ENCODE results near the gene PSPN. TPM values are rescaled to one million over a fixed set of nuclear protein-coding genes. Genes with fewer than 3 reads are reported as not detected.
A peak's percentile ranks its signal among the peaks of the same experiment; 100 is the strongest.
"Not testable (repeated sequence)": the region's sequence is repeated elsewhere in the genome, so short reads cannot be mapped to it uniquely, and the experiment has no call there.

Gene PSPN
- total RNA-seq, 1 donor from 2014 or later, result 5.2 TPM

DNA sequence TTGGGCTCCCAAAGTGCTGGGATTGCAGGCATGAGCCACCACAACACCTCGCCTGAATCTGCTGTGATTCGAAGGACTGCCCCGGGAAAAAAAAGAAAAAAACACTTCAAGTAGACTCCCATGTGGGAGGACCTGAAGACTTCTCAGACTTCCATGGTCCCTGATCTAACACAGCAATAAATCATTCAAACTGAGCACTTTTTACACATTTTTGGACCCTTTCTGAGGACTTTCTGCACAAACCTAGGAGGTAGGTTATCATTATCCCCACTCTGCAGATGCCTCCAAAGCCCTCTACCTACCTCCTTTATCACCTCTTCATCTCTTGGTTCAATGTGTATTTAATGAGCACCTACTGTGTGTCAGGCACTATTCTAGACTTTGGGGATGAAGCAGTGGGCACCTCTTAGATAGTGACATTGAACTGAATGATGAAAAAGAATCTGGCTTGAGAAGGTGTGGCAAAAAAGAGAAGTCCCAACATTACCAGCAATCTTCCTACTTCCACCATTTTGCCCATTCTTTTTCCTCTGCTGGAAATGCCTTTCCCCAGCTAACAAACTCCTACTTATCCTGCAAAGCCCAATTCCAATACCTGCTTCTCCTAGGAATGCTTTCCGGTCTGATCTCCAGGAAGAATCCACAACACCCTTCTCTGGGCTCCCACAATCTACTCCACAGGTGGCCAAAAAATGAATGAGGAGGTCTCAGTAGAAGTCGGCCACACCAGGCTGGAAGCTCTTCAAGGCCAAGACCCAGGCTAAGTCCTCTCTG, 16.0 kb downstream of the PSPN start:
- DNase-seq (ENCODE audit: low read depth), result no peak
- no peak overlapping the region for H3K4me3 ChIP-seq (ENCODE audit: low read depth, low read length)
- TF ChIP-seq, protein P1, sequence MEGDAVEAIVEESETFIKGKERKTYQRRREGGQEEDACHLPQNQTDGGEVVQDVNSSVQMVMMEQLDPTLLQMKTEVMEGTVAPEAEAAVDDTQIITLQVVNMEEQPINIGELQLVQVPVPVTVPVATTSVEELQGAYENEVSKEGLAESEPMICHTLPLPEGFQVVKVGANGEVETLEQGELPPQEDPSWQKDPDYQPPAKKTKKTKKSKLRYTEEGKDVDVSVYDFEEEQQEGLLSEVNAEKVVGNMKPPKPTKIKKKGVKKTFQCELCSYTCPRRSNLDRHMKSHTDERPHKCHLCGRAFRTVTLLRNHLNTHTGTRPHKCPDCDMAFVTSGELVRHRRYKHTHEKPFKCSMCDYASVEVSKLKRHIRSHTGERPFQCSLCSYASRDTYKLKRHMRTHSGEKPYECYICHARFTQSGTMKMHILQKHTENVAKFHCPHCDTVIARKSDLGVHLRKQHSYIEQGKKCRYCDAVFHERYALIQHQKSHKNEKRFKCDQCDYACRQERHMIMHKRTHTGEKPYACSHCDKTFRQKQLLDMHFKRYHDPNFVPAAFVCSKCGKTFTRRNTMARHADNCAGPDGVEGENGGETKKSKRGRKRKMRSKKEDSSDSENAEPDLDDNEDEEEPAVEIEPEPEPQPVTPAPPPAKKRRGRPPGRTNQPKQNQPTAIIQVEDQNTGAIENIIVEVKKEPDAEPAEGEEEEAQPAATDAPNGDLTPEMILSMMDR (conservative IDR thresholded peaks at IDR 0.05; ENCODE audit: low read depth, low read length), result no peak

DNA sequence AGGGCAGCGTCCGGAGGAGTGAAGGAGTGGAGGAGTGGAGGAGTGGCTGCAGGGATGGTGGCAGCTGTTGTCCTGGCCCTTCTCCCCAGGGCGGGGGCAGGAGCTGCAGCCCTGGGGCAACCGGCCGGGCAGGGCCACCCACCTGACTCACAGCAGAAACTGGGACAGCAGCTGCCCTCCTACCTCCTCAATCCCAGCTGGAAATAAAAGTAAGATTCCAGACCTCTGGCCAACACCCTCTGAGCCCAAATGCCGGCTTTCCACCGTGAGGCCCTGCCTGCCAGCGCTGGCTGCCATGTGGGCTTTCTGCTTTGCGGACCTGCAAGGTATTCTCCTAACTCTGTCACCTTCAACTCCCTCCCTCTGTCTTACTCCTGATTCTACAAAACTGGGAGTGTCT, 17.7 kb downstream of the PSPN start:
- no peak for DNase-seq (ENCODE audit: low read depth)
- TF ChIP-seq, protein P1 (conservative IDR thresholded peaks at IDR 0.05; ENCODE audit: low read depth, low read length), result no peak

DNA sequence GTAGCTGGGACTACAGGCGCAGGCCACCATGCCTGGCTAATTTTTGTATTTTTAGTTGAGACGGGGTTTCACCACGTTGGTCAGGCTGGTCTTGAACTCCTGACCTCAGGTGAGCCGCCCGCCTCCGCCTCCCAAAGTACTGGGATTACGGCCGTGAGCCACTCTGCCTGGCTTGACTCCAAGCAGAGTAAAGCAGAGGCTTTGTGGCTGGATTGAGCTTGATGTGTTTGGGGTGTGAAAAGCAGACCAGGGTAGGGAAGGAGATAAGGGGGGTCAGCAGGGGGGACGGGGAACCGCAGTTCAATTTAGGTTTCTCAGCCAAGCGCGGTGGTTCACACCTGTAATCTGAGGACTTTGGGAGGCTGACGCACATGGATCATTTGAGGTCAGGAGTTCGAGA, 18.6 kb downstream of the PSPN start:
- H3K4me3 ChIP-seq (ENCODE audit: low read depth, low read length), result no peak overlapping the region
- no peak for DNase-seq (ENCODE audit: low read depth)
- TF ChIP-seq, protein P1 (conservative IDR thresholded peaks at IDR 0.05; ENCODE audit: low read depth, low read length), result no peak

More for the DNA sequence above, 17.7 kb downstream of the PSPN start:
- no peak overlapping the region for H3K4me3 ChIP-seq (ENCODE audit: low read depth, low read length)

DNA sequence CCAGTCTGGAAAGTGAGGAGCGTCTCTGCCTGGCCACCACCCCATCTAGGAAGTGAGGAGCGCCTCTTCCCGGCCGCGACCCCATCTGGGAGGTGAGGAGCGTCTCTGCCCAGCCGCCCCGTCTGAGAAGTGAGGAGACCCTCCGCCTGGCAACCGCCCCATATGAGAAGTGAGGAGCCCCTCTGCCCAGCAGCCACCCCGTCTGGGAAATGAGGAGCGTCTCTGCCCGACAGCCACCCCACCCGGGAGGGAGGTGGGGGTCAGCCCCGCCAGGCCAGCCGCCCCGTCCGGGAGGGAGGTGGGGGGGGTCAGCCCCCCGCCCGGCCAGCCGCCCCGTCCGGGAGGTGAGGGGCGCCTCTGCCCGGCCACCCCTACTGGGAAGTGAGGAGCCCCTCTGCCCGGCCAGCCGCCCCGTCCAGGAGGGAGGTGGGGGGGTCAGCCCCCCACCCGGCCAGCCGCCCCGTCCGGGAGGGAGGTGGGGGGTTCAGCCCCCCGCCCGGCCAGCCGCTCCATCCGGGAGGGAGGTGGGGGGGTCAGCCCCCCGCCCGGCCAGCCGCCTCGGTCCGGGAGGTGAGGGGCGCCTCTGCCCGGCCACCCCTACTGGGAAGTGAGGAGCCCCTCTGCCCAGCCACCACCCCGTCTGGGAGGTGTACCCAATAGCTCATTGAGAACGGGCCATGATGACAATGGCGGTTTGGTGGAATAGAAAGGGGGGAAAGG, 20.3 kb downstream of the PSPN start:
- H3K4me3 ChIP-seq (ENCODE audit: low read depth, low read length); DNase-seq (ENCODE audit: low read depth): not testable (repeated sequence)

DNA sequence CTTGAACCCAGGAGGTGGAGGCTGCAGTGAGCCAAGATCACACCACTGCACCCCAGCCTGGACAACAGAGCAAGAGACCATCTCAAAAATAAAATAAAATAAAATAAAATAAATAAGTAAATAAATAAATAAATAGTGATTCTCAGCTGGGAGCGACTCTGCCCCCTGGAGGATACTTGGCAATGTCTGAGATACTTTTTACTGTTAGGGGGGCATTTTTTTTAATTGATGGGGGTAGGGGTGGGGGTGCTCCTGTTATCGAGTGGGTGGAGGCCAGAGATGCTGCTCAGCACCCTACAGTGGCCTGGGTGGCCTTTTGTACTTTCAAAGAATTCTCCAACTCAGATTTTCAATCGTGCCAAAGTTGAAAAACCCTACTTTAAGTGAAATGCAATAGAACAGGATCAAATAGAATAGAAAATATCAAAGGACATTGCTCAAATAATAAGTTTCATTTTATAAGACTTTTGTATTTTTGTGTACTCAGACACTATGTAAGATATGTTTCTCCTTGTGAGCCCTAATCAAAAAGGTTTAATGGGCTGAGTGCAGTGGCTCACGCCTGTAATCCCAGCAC, 21.5 kb downstream of the PSPN start:
- no peak overlapping the region for H3K4me3 ChIP-seq (ENCODE audit: low read depth, low read length)
- DNase-seq (ENCODE audit: low read depth), result no peak
- TF ChIP-seq, protein P1 (conservative IDR thresholded peaks at IDR 0.05; ENCODE audit: low read depth, low read length), result peak; percentile 61

DNA sequence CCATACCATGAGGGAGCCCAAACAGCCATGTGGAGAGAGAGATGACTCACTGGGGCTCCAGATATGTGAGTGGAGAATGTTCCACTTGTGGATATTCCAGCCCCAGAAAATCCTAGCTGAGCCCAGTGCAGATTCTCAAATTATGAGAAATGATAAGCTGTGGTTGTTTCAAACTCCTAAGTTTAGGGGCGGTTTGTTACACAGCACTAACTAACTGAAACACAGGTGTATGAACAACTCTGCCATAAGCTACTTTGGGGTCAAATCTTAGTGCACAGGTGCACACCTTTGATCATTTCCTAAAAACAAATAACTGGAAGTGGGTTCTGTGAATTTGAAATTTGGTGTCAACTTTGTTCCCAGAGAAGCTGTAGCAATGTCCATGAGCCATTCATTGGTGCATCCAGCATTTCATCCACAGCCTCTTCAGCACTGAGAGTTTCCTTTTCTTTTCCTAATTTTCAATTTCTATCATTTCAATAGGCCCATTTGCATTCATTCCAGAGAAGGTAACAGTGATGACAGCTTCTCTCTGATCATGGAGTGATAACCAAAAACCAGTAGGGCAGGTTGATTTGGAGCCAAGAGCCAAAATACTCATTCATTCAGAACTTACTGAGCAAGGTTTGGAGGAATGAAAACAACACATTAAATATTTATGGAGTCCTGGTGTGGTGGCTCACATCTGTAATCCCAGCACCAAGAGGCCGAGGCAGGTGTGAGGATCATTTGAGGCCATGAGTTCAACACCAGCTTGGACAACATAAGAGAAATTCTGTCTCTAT, 23.2 kb downstream of the PSPN start:
- H3K4me3 ChIP-seq (ENCODE audit: low read depth, low read length), result no peak overlapping the region
- TF ChIP-seq, protein P1 (conservative IDR thresholded peaks at IDR 0.05; ENCODE audit: low read depth, low read length), result no peak
- no peak for DNase-seq (ENCODE audit: low read depth)

DNA sequence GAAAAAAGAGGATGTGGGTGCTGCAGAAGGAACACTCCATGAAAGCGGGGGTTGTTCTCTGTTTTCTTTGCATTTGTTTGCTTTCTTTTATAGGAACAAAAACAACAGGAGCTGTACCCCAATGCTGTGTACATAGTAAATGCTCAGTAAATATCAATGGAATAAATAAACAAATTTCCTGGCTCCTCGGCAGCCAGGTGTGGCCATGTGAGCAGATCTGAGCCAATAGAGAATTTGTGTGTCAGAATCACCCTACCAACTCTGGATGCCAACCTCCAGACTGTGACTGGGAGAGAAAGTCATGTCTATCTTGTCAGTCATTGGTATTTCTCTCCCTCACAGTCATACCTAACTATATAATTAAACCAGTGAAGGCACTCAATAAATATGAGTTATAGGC, 25.0 kb downstream of the PSPN start:
- TF ChIP-seq, protein P1 (conservative IDR thresholded peaks at IDR 0.05; ENCODE audit: low read depth, low read length), result no peak
- no peak for DNase-seq (ENCODE audit: low read depth)
- H3K4me3 ChIP-seq (ENCODE audit: low read depth, low read length), result no peak overlapping the region

DNA sequence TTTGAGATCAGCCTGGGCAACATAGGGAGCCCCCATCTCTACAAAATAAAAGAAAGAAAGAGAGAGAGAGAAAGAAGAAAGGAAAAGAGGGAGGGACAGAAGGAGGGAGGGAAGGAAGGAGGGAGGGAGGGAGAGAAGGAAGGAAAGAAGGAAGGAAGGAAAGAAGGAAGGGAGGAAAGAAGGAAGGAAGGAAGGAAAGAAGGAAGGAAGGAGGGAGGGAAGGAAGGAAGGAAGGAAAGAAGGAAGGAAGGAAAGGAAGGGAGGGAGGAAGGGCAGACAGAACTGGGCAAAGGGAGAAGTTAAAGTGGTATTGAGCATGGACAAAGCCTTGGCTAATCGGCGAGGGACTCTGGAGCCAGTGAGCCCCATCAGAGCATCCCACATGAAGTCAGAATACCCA, 26.5 kb downstream of the PSPN start:
- DNase-seq (ENCODE audit: low read depth), result not testable (repeated sequence)

More for the DNA sequence above, 26.5 kb downstream of the PSPN start:
- H3K4me3 ChIP-seq (ENCODE audit: low read depth, low read length), result not testable (repeated sequence)
